Measurements from ENCODE around the gene MGAT5. TPM values are rescaled to one million over a fixed set of nuclear protein-coding genes. Genes with fewer than 3 reads are reported as not detected.
A peak's percentile ranks its signal among the peaks of the same experiment; 100 is the strongest.

Gene MGAT5
- total RNA-seq, 4 donors from 2014 or later: 32.4 to 65.9 (median 46.6) TPM

DNA sequence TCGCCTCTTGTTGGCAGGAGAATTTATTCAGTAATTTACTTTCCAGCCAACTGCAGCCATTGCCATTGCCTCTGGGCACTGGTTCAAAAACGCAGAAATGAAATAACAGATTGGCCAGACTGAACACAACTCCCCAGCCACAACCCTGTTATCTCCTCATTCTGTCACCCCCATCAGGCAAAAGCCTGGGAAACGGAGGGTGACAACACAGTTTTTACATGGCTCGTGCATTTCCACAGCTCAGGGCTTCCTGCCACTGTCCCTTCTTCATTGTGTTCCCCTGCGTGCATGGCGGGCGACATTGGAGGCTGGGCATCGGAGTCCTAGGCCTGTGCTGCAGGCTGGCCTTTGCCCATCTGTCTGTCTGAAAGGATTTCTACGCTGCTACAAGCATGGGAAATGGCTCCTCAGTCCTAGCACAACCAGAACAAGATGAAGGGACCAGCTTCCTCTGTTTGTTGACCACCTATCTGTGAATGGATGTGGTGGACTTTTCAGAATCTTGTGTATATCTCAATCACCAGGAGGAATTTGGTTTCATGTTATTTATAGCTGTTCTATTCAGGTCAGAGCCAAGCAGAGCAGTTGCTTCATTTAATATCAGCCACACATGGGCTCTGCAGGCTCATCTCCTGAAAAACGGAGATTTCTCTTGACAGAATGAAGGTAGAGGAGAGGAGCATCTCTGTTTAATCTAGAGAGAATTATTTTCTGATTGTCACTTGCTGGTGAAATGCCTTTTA lies 107.0 kb downstream of the MGAT5 start:
- H3K27ac ChIP-seq: peak overlapping the region in 3 of 4 donors; percentile 19 to 57 (median 40)
- 35 to 41% methylated on average over 6 of the region's 10 CpGs for WGBS, 2 donors (ENCODE audit: low coverage in 1 of 2)
- H3K4me1 ChIP-seq: peaks cover 7 to 28% (median 7%) of the 10 kb centered on the region in 3 donors
- H3K9me3 ChIP-seq: no peaks in the 10 kb centered on the region
- no peak overlapping the region for H3K4me3 ChIP-seq
- no peak for ATAC-seq
- H3K36me3 ChIP-seq: peaks cover 0 to 25% of the 10 kb centered on the region in 2 donors
- TF ChIP-seq EP300 (IDR thresholded peaks at IDR 0.05) (no peak), POLR2AphosphoS5 (IDR thresholded peaks at IDR 0.05) (peak; percentile 40)
- no peaks in the 10 kb centered on the region for H3K27me3 ChIP-seq

DNA sequence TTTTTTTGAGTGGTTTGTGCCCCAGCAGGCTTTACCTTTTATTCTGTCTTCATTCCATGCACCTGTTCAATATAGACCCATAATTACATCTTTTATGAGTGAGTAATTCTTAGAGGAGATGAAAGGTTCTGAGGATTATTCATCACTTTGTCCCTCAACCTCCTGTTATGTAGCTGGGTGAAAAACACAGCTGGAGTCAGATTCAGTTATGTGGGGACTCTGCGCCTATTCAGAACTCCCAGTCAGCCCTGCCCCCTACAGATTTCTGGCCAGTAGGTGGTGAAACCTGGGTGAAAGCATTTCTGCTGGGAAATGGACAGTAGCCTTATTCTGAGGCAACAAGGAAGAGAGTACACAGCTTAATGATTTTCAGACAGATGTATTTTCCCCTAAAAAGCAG lies 107.8 kb downstream of the MGAT5 start:
- 86 to 100% methylated on average over 1 of the region's 1 CpG for WGBS, 2 donors (ENCODE audit: low coverage in 1 of 2)
- H3K27ac ChIP-seq: no peak overlapping the region
- TF ChIP-seq POLR2A (IDR thresholded peaks at IDR 0.05) (no peak), EP300 (IDR thresholded peaks at IDR 0.05) (no peak), POLR2AphosphoS5 (IDR thresholded peaks at IDR 0.05) (no peak)
- TF ChIP-seq, protein P1, sequence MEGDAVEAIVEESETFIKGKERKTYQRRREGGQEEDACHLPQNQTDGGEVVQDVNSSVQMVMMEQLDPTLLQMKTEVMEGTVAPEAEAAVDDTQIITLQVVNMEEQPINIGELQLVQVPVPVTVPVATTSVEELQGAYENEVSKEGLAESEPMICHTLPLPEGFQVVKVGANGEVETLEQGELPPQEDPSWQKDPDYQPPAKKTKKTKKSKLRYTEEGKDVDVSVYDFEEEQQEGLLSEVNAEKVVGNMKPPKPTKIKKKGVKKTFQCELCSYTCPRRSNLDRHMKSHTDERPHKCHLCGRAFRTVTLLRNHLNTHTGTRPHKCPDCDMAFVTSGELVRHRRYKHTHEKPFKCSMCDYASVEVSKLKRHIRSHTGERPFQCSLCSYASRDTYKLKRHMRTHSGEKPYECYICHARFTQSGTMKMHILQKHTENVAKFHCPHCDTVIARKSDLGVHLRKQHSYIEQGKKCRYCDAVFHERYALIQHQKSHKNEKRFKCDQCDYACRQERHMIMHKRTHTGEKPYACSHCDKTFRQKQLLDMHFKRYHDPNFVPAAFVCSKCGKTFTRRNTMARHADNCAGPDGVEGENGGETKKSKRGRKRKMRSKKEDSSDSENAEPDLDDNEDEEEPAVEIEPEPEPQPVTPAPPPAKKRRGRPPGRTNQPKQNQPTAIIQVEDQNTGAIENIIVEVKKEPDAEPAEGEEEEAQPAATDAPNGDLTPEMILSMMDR (IDR thresholded peaks at IDR 0.05): no peak
- H3K9me3 ChIP-seq: no peaks in the 10 kb centered on the region
- H3K27me3 ChIP-seq: no peaks in the 10 kb centered on the region
- peaks cover 0 to 20% of the 10 kb centered on the region in 2 donors for H3K36me3 ChIP-seq
- H3K4me3 ChIP-seq: no peak overlapping the region
- H3K4me1 ChIP-seq: peaks cover 7 to 29% (median 7%) of the 10 kb centered on the region in 3 donors
- ATAC-seq: no peak

DNA sequence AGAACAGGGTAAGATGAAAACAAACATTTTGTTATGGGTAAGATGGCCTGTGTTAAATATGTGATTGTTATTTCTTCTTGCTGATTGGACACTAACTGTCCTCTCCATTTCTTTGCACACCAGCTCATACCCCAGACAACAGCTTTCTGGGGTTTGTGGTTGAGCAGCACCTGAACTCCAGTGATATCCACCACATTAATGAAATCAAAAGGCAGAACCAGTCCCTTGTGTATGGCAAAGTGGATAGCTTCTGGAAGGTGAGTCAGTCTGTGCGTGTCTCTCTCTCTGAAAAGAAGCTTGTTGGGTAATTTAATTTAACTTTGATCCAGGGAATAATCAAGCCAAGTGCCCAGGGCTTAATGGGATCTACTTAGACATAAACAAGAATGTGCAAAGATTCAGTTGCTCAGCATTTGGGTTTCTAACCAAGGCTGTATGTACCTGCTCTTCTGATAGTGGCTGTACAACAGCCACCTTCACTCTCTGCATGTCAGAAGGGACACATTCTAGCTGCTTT lies 108.3 kb downstream of the MGAT5 start:
- H3K27ac ChIP-seq: no peak overlapping the region
- H3K4me3 ChIP-seq: no peak overlapping the region
- H3K27me3 ChIP-seq: no peaks in the 10 kb centered on the region
- H3K9me3 ChIP-seq: no peaks in the 10 kb centered on the region
- TF ChIP-seq, protein P1 (IDR thresholded peaks at IDR 0.05): no peak
- peak; percentile 47 for TF ChIP-seq POLR2AphosphoS5 (IDR thresholded peaks at IDR 0.05)
- peaks cover 0 to 18% of the 10 kb centered on the region in 2 donors for H3K36me3 ChIP-seq
- 100% methylated on average over 1 of the region's 1 CpG for WGBS, 2 donors (ENCODE audit: low coverage in 1 of 2)
- ATAC-seq: no peak
- peaks cover 7 to 35% (median 7%) of the 10 kb centered on the region in 3 donors for H3K4me1 ChIP-seq

DNA sequence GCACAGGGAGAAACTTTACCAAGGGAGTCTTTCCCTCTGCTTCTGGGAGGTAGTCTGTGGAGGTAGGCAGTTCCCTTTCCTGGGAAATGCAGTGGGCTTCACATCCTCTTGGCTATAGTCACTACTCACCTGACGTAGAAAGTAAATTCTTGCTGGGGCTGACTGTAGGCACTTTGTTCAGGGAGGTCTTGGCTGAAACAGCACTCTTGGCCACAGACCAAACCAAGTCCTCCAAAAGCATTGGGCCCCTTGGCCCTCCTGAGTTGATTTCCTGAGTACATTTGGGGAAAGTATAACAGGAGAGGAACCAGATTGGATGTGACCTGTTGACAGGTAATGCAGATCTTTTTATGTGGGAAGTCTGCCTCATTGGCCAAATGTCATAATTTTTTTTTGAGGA lies 108.9 kb downstream of the MGAT5 start:
- WGBS, 2 donors (ENCODE audit: low coverage in 1 of 2): no CpG with 5 or more reads among the region's 1 CpG
- TF ChIP-seq, protein P1 (IDR thresholded peaks at IDR 0.05): no peak
- TF ChIP-seq POLR2AphosphoS5 (IDR thresholded peaks at IDR 0.05): no peak
- no peak for TF ChIP-seq POLR2A (IDR thresholded peaks at IDR 0.05)
- TF ChIP-seq EP300 (IDR thresholded peaks at IDR 0.05): no peak
- no peak overlapping the region for H3K27ac ChIP-seq
- peaks cover 0 to 18% of the 10 kb centered on the region in 2 donors for H3K36me3 ChIP-seq
- H3K4me3 ChIP-seq: no peak overlapping the region
- no peaks in the 10 kb centered on the region for H3K27me3 ChIP-seq
- ATAC-seq: no peak
- H3K9me3 ChIP-seq: no peaks in the 10 kb centered on the region
- peaks cover 7 to 40% (median 8%) of the 10 kb centered on the region in 3 donors for H3K4me1 ChIP-seq

DNA sequence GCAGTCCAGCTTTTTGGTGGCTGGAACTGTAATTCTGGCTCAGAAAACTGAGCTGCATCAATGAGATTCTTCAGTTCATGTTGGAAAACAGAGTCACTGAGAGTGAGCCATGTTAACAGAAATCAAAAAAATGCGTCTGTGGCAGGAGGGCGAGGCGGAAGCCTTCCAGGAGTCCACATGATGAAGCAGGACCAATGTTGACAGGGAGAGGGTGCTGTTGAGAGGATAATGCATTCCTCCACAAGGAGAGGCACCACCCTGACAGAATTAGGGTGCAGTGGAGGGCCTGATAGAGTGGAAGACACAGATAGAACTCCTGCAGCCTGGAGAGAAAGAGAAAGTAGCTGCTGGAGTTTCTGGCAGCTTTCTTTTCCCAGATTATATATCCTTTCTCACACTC lies 111.5 kb downstream of the MGAT5 start:
- Histone ChIP-seq H3K27me3 (no peaks in the 10 kb centered on the region), H3K4me1 (peaks cover 7 to 43% (median 12%) of the 10 kb centered on the region in 3 donors), H3K9me3 (no peaks in the 10 kb centered on the region), H3K27ac (no peak overlapping the region), H3K36me3 (peaks cover 0 to 18% of the 10 kb centered on the region in 2 donors), H3K4me3 (no peak overlapping the region)
- no peak for ATAC-seq
- TF ChIP-seq, protein P1 (IDR thresholded peaks at IDR 0.05): no peak
- no peak for TF ChIP-seq POLR2AphosphoS5 (IDR thresholded peaks at IDR 0.05)
- no peak for TF ChIP-seq EP300 (IDR thresholded peaks at IDR 0.05)
- no peak for TF ChIP-seq POLR2A (IDR thresholded peaks at IDR 0.05)
- WGBS, 2 donors (ENCODE audit: low coverage in 1 of 2): 100% methylated on average over 3 of the region's 3 CpGs
